Panc1 (cell line): Measurements from ENCODE around the gene ABT1. TPM values are rescaled to one million over a fixed set of nuclear protein-coding genes. Genes with fewer than 3 reads are reported as not detected.

Source experiments
- ATAC-seq: fragments of 200-7000 bp; cut with Tn5 transposase; 2 replicates; pipeline ENCODE4 v1.9.1; 2020; ENCODE audit warnings: mild to moderate bottlenecking, moderate library complexity
- BruUV-seq: library from RNA; stranded (reverse); fragments of 400-500 nt; replicated peaks from 2 replicates; lab custom pipeline; 2021; lab: Mats Ljungman, UMichigan
- CTCF ChIA-PET: fragments of 300-600 bp; sonication (Branson Sonifier 250); formaldehyde crosslinking; loops from one replicate; lab custom pipeline; 2022; ENCODE audit warnings: antibody characterized with exemption; lab: Charles Lee
- POLR2A ChIA-PET: fragments of 300-600 bp; sonication (Branson Sonifier 250); formaldehyde crosslinking; loops from one replicate; lab custom pipeline; 2022; ENCODE audit warnings: antibody characterized with exemption; lab: Charles Lee
- DNase-seq: peaks from one replicate; pipeline ENCODE4 v3.0.0-alpha.2; 2010; ENCODE audit warnings: low read depth, low spot score
- H3K27ac ChIP-seq: 2 replicates; pipeline ENCODE4 v1.5.1; 2011; ENCODE audit warnings: mild to moderate bottlenecking, low read length, inconsistent platforms
- H3K27me3 ChIP-seq: fragments of 200-500 bp; sonication (Bioruptor generic); 2 replicates; pipeline ENCODE4 v1.6.0; 2014; ENCODE audit warnings: low read length, inconsistent platforms; ENCODE audit not compliant: control insufficient read depth, insufficient read depth
- H3K36me3 ChIP-seq: fragments of 200-500 bp; sonication (Bioruptor generic); 2 replicates; pipeline ENCODE4 v1.5.1; 2014; ENCODE audit warnings: inconsistent platforms, mild to moderate bottlenecking, low read length, moderate library complexity; ENCODE audit not compliant: control insufficient read depth, insufficient read depth
- H3K4me1 ChIP-seq: 2 replicates; pipeline ENCODE4 v1.5.1; 2011; ENCODE audit warnings: inconsistent platforms, mild to moderate bottlenecking, low read length, moderate library complexity; ENCODE audit not compliant: control insufficient read depth, insufficient read depth
- H3K4me3 ChIP-seq, 2 experiments: 2 replicates each; pipeline ENCODE4 v1.5.1; 2011 to 2012; ENCODE audit warnings: low read depth in 2 of 2, low read length in 2 of 2, mild to moderate bottlenecking in 2 of 2, inconsistent platforms in 1 of 2, moderate library complexity in 1 of 2
- H3K9me3 ChIP-seq: fragments of 200-500 bp; sonication (Bioruptor generic); 2 replicates; pipeline ENCODE4 v1.5.1; 2014; ENCODE audit warnings: low read depth, mild to moderate bottlenecking, inconsistent platforms, low read length, moderate library complexity; ENCODE audit not compliant: control insufficient read depth, insufficient read depth
- CTCF ChIP-seq: fragments of 450-650 bp; IDR thresholded peaks from 2 replicates; pipeline ENCODE4 v1.5.1; 2017; ENCODE audit warnings: mild to moderate bottlenecking
- POLR2AphosphoS5 ChIP-seq: IDR thresholded peaks from 2 replicates; pipeline ENCODE4 v1.6.1; 2012; ENCODE audit warnings: mild to moderate bottlenecking, low read depth, low read length, moderate library complexity
- REST ChIP-seq, 2 experiments: IDR thresholded peaks; 2 replicates each; pipeline ENCODE4 v1.6.1; 2011 to 2012; ENCODE audit warnings: low read depth in 2 of 2, control low read depth in 1 of 2, low read length in 1 of 2, mild to moderate bottlenecking in 1 of 2, moderate library complexity in 1 of 2; ENCODE audit not compliant: insufficient read depth in 1 of 2
- SIN3A ChIP-seq: IDR thresholded peaks from 2 replicates; pipeline ENCODE4 v1.6.1; 2012; ENCODE audit warnings: low read depth, mild to moderate bottlenecking, low read length, moderate library complexity, borderline replicate concordance; ENCODE audit not compliant: insufficient read depth
- TCF7L2 ChIP-seq: IDR thresholded peaks from 2 replicates; pipeline ENCODE4 v1.6.1; 2011; ENCODE audit warnings: mild to moderate bottlenecking, low read depth, low read length, inconsistent platforms
- in situ Hi-C: cut with HindIII; loops from 2 replicates; pipeline ENCODE4 v1.10.0; 2016; ENCODE audit warnings: low sequenced_read_pairs, low pct_unique_long_range_greater_than_20kb
- intact Hi-C: fragments of 100-400 bp; cut with micrococcal nuclease; formaldehyde crosslinking; loops from one replicate; pipeline ENCODE4 v1.10.0; 2022; ENCODE audit not compliant: unreplicated experiment
- total RNA-seq: library from RNA; stranded (reverse); gene quantifications from one replicate; pipeline ENCODE4 v1.2.1, GENCODE V29; 2021; ENCODE audit not compliant: unreplicated experiment

The ABT1 gene
- total RNA-seq, 1 experiment from 2014 or later: 18.0 TPM

- DNase-seq (no peak), ATAC-seq (0 out of 2 replicates have a peak, but pooled peaks have one; percentile 6)
- TF ChIP-seq SIN3A (no peak), REST (IDR thresholded peaks at IDR 0.05; ENCODE audit: insufficient read depth in 1 of 2, low read depth in 2 of 2, low read length in 1 of 2) (no peak), CTCF (no peak), TCF7L2 (no peak), POLR2AphosphoS5 (no peak)
- CTCF ChIA-PET: interaction anchor here (1.3 kb wide), 1 partner anchor 18 kb away, joined by 9 read pairs; no protein-coding TSS in a partner anchor
- intact Hi-C loops (loop anchor here (1.0 to 10.0 kb wide), 2 partner anchors 18 to 657 kb away; no protein-coding TSS in a partner anchor), in situ Hi-C loops (no loop called here)
- no peaks in the 10 kb centered on the region for H3K9me3 ChIP-seq
- no peaks in the 10 kb centered on the region for H3K27me3 ChIP-seq
- POLR2A ChIA-PET: interaction anchor here (2.0 kb wide), 1 partner anchor 17 kb away, joined by 10 read pairs; no protein-coding TSS in a partner anchor
- no TSS peak for BruUV-seq
- H3K36me3 ChIP-seq: no peaks in the 10 kb centered on the region
- H3K4me3 ChIP-seq: peak overlapping the region; percentile 55 to 84
- H3K27ac ChIP-seq: 0 out of 2 replicates have a peak overlapping the region, but pooled peaks have one; percentile 2
- H3K4me1 ChIP-seq: peaks cover 16% of the 10 kb centered on the region
These were observed 19.1 kb upstream of the ABT1 start for GRCh38 chr6:26577720-26578072.

- intact Hi-C loops: loop anchor here (10.0 kb wide), 1 partner anchor 657 kb away; no protein-coding TSS in a partner anchor
- Histone ChIP-seq H3K27ac (no peak overlapping the region), H3K4me1 (peaks cover 10% of the 10 kb centered on the region; the same call in 1 of the 2 replicates), H3K36me3 (no peaks in the 10 kb centered on the region), H3K27me3 (no peaks in the 10 kb centered on the region), H3K4me3 (no peak overlapping the region), H3K9me3 (no peaks in the 10 kb centered on the region)
- ChIA-PET POLR2A (no interaction called here), CTCF (no interaction called here)
- DNase-seq (no peak), ATAC-seq (no peak)
- no TSS peak for BruUV-seq
- no peak for TF ChIP-seq CTCF
- no peak for TF ChIP-seq REST (IDR thresholded peaks at IDR 0.05; ENCODE audit: insufficient read depth in 1 of 2, low read depth in 2 of 2, low read length in 1 of 2)
- TF ChIP-seq POLR2AphosphoS5: no peak
- no peak for TF ChIP-seq TCF7L2
- TF ChIP-seq SIN3A: no peak
- in situ Hi-C loops: no loop called here
These were observed 18.5 kb upstream of the ABT1 start for GRCh38 chr6:26578279-26578678.
